ENCODE results near the gene ADD3. TPM values are rescaled to one million over a fixed set of nuclear protein-coding genes. Genes with fewer than 3 reads are reported as not detected.

The ADD3 gene
- total and polyA plus RNA-seq, 4 donors, result 15.4 to 55.9 (median 22.8) TPM

- no peak for TF ChIP-seq ATF3 (IDR thresholded peaks at IDR 0.05)
- no peak for TF ChIP-seq NR2F2 (IDR thresholded peaks at IDR 0.05)
- no peak for TF ChIP-seq EGR1 (IDR thresholded peaks at IDR 0.05; ENCODE audit: low read depth in 2 of 2)
- no peak for TF ChIP-seq RXRA (IDR thresholded peaks at IDR 0.05)
- no peak for TF ChIP-seq ZBTB33 (IDR thresholded peaks at IDR 0.05)
Observed at GRCh38 chr10:110151971-110152370, 144.2 kb downstream of the ADD3 start (continued).

- no peak overlapping the region for H3K4me3 ChIP-seq (ENCODE audit: low read depth in 1 of 3, low read length in 3 of 3)
- H3K9ac ChIP-seq (ENCODE audit: low read depth in 1 of 2, low read length in 2 of 2), result no peak overlapping the region
- 93% methylated on average over 7 of the region's 7 CpGs for WGBS
- no peak for TF ChIP-seq MAX (IDR thresholded peaks at IDR 0.05)
- no peak for TF ChIP-seq RXRA (IDR thresholded peaks at IDR 0.05)
- no peak for TF ChIP-seq ZBTB33 (IDR thresholded peaks at IDR 0.05)
- TF ChIP-seq YY1 (IDR thresholded peaks at IDR 0.05), result no peak
- TF ChIP-seq SP1 (IDR thresholded peaks at IDR 0.05), result no peak
- no peak for TF ChIP-seq RAD21 (IDR thresholded peaks at IDR 0.05)
- no peak for TF ChIP-seq REST (IDR thresholded peaks at IDR 0.05)
- no peak for TF ChIP-seq FOXA2 (IDR thresholded peaks at IDR 0.05)
- TF ChIP-seq HNF4A (conservative IDR thresholded peaks at IDR 0.05), result no peak
- TF ChIP-seq EGR1 (IDR thresholded peaks at IDR 0.05; ENCODE audit: low read depth in 2 of 2), result no peak
- TF ChIP-seq JUND (IDR thresholded peaks at IDR 0.05), result no peak
- TF ChIP-seq FOXA1 (IDR thresholded peaks at IDR 0.05), result no peak
- TF ChIP-seq GABPA (IDR thresholded peaks at IDR 0.05 in 1 of 2, conservative IDR thresholded peaks at IDR 0.05 in 1 of 2), result no peak
- no peak for TF ChIP-seq ATF3 (IDR thresholded peaks at IDR 0.05)
- no peak for TF ChIP-seq TAF1 (conservative IDR thresholded peaks at IDR 0.05)
- TF ChIP-seq NR2F2 (IDR thresholded peaks at IDR 0.05), result no peak
- no peak for TF ChIP-seq HNF4G (IDR thresholded peaks at IDR 0.05)
- no peak for TF ChIP-seq CTCF (IDR thresholded peaks at IDR 0.05; ENCODE audit: low read depth, low read length, missing input control)
- no peaks in the 10 kb centered on the region for H3K9me3 ChIP-seq (ENCODE audit: control insufficient read depth in 4 of 4, low read length in 3 of 4)
- H3K27ac ChIP-seq (ENCODE audit: low read depth in 1 of 2, low read length in 2 of 2), result no peak overlapping the region
- no peak for DNase-seq (ENCODE audit: low spot score)
- H3K36me3 ChIP-seq (ENCODE audit: control insufficient read depth in 4 of 4, insufficient read depth in 3 of 4, low read depth in 1 of 4, low read length in 3 of 4), result no peaks in the 10 kb centered on the region
- H3K27me3 ChIP-seq (ENCODE audit: control insufficient read depth in 4 of 4, insufficient read depth in 4 of 4, low read length in 3 of 4), result no peaks in the 10 kb centered on the region
- no peaks in the 10 kb centered on the region for H3K4me1 ChIP-seq (ENCODE audit: control insufficient read depth in 4 of 4, insufficient read depth in 4 of 4, low read length in 3 of 4)
Observed at GRCh38 chr10:110153396-110153795, 145.6 kb downstream of the ADD3 start.
